Fibroblast of lung (primary cell): ENCODE data around the gene SRSF9. TPM values are rescaled to one million over a fixed set of nuclear protein-coding genes. Genes with fewer than 3 reads are reported as not detected.
"Not testable (repeated sequence)": the region's sequence is repeated elsewhere in the genome, so short reads cannot be mapped to it uniquely, and the experiment has no call there.

ENCODE experiments used
- DNase-seq, 2 donors: peaks; one replicate each; pipeline versions ENCODE4 v3.0.0 to v3.0.0-alpha.2; 2010; ENCODE audit warnings: low read depth in 2 of 2
- H2AFZ ChIP-seq: 2 replicates; pipeline ENCODE4 v1.5.1; 2012; ENCODE audit warnings: low read length, control low read depth, inconsistent platforms
- H3K27ac ChIP-seq: 2 replicates; pipeline ENCODE4 v1.5.1; 2011; ENCODE audit warnings: low read length, control low read depth; ENCODE audit not compliant: insufficient read depth
- H3K27me3 ChIP-seq: 2 replicates; pipeline ENCODE4 v1.5.1; 2011; ENCODE audit warnings: mild to moderate bottlenecking, low read length; ENCODE audit not compliant: control insufficient read depth, insufficient read depth
- H3K36me3 ChIP-seq: 2 replicates; pipeline ENCODE4 v1.5.1; 2011; ENCODE audit warnings: low read length; ENCODE audit not compliant: control insufficient read depth, insufficient read depth
- H3K4me1 ChIP-seq: 2 replicates; pipeline ENCODE4 v1.5.1; 2011; ENCODE audit warnings: low read length; ENCODE audit not compliant: control insufficient read depth, insufficient read depth; ENCODE audit errors: extremely low read depth
- H3K4me2 ChIP-seq: 2 replicates; pipeline ENCODE4 v1.5.1; 2011; ENCODE audit warnings: low read length, control low read depth; ENCODE audit not compliant: insufficient read depth; ENCODE audit errors: extremely low read depth
- H3K4me3 ChIP-seq, 4 experiments: fragments of 200-600 bp in 1 of 4; sonication (generic) in 1 of 4; replicated peaks in 1 of 4; 2 replicates each; pipeline ENCODE4 v1.5.1; 2011 to 2016; ENCODE audit warnings: low read length in 4 of 4, low read depth in 3 of 4, mild to moderate bottlenecking in 3 of 4, control low read depth in 2 of 4, inconsistent platforms in 1 of 4, mixed read lengths in 1 of 4; ENCODE audit not compliant: insufficient read depth in 1 of 4; ENCODE audit errors: control extremely low read depth in 1 of 4
- H3K79me2 ChIP-seq: 2 replicates; pipeline ENCODE4 v1.5.1; 2012; ENCODE audit warnings: mild to moderate bottlenecking, low read length, inconsistent platforms; ENCODE audit not compliant: control insufficient read depth, insufficient read depth
- H3K9ac ChIP-seq: 2 replicates; pipeline ENCODE4 v1.5.1; 2011; ENCODE audit warnings: mild to moderate bottlenecking, low read length, control low read depth; ENCODE audit not compliant: insufficient read depth
- H3K9me3 ChIP-seq: 2 replicates; pipeline ENCODE4 v1.5.1; 2012; ENCODE audit warnings: low read depth, low read length; ENCODE audit not compliant: control insufficient read depth, insufficient read depth
- H4K20me1 ChIP-seq: 2 replicates; pipeline ENCODE4 v1.5.1; 2011; ENCODE audit warnings: low read length; ENCODE audit not compliant: control insufficient read depth, insufficient read depth; ENCODE audit errors: extremely low read depth
- CTCF ChIP-seq, 2 donors: IDR thresholded peaks in 1 of 2; conservative IDR thresholded peaks in 1 of 2; 1 replicate in 1 of 2; 2 replicates in 1 of 2; pipeline ENCODE4 v1.5.1; 2011 to 2012; ENCODE audit warnings: low read length in 2 of 2, control low read depth in 1 of 2, inconsistent platforms in 1 of 2, low read depth in 1 of 2, mild to moderate bottlenecking in 1 of 2
- EZH2 ChIP-seq: IDR thresholded peaks from 2 replicates; pipeline ENCODE4 v1.5.1; 2012; ENCODE audit warnings: low read length, control low read depth, mild to moderate bottlenecking; ENCODE audit errors: missing control alignments
- polyA minus RNA-seq: library from RNA; depleted of rRNA, polyadenylated mRNA; stranded (reverse); fragments of >200 nt; gene quantifications from 2 replicates; pipeline ENCODE4 v1.2.3, GENCODE V29; 2011; ENCODE audit warnings: low replicate concordance
- polyA plus RNA-seq, 2 donors: library from polyadenylated mRNA; depleted of rRNA in 1 of 2; stranded (reverse) in 1 of 2; unstranded in 1 of 2; fragments of >200 nt; gene quantifications; 2 replicates each; pipeline ENCODE4 v1.2.1, GENCODE V29; 2011 to 2012; ENCODE audit warnings: missing spikeins in 1 of 2
- total RNA-seq: library from RNA; depleted of rRNA; stranded (reverse); fragments of >200 nt; gene quantifications from 2 replicates; pipeline ENCODE4 v1.2.1, GENCODE V29; 2014

SRSF9 gene
- total RNA-seq (176 and 188 TPM in 2 replicates), polyA plus RNA-seq (150 and 164 TPM in 2 replicates), polyA minus RNA-seq (44.1 and 46.0 TPM in 2 replicates)
- polyA plus RNA-seq (2012), result 184 and 215 TPM in 2 replicates

GRCh38 chr12:120469450-120470149, at the start of gene SRSF9:
TSS of gene SRSF9 (minus strand) at chr12:120469748. CDS start at chr12:120469609, 139 bp downstream.
- Histone ChIP-seq H3K27me3 (no peaks in the 10 kb centered on the region), H4K20me1 (peaks cover 5% of the 10 kb centered on the region), H3K9ac (peak within 1 kb of the TSS; percentile 92), H3K27ac (peak within 1 kb of the TSS; percentile 76), H3K4me1 (peaks cover 6% of the 10 kb centered on the region), H3K36me3 (peaks cover 3% of the 10 kb centered on the region), H3K9me3 (no peaks in the 10 kb centered on the region), H3K79me2 (peaks cover 53% of the 10 kb centered on the region), H3K4me3 (peak within 1 kb of the TSS; percentile 84 to 93 (median 88)), H2AFZ (peak within 1 kb of the TSS; percentile 95), H3K4me2 (peak within 1 kb of the TSS; percentile 97)
- TF ChIP-seq CTCF (conservative IDR thresholded peaks at IDR 0.05 in 1 of 2, IDR thresholded peaks at IDR 0.05 in 1 of 2; ENCODE audit: low read depth in 1 of 2, low read length in 2 of 2) (peak; percentile 71 to 81), EZH2 (no peak)
- peak; percentile 95 to 98 for DNase-seq

GRCh38 chr12:120519324-120519723, 49.8 kb upstream of the SRSF9 start:
- not testable (repeated sequence) for H3K9me3 ChIP-seq, H3K36me3 ChIP-seq, H2AFZ ChIP-seq, H3K27me3 ChIP-seq, H3K79me2 ChIP-seq, H3K4me2 ChIP-seq, H3K27ac ChIP-seq, H3K4me1 ChIP-seq, H3K9ac ChIP-seq, H4K20me1 ChIP-seq, H3K4me3 ChIP-seq, DNase-seq

- H3K36me3 ChIP-seq, result peaks cover 4% of the 10 kb centered on the region
- H4K20me1 ChIP-seq, result no peaks in the 10 kb centered on the region
- H3K4me2 ChIP-seq, result no peak overlapping the region
- DNase-seq, result no peak
- H3K4me1 ChIP-seq, result no peaks in the 10 kb centered on the region
- no peaks in the 10 kb centered on the region for H3K27me3 ChIP-seq
- no peaks in the 10 kb centered on the region for H3K9me3 ChIP-seq
- no peak overlapping the region for H3K4me3 ChIP-seq
- no peak overlapping the region for H3K9ac ChIP-seq
- H2AFZ ChIP-seq, result no peak overlapping the region
- no peak overlapping the region for H3K27ac ChIP-seq
- H3K79me2 ChIP-seq, result no peaks in the 10 kb centered on the region
- TF ChIP-seq CTCF (conservative IDR thresholded peaks at IDR 0.05 in 1 of 2, IDR thresholded peaks at IDR 0.05 in 1 of 2; ENCODE audit: low read depth in 1 of 2, low read length in 2 of 2) (no peak), EZH2 (no peak)
Observed at GRCh38 chr12:120515496-120515895, 45.9 kb upstream of the SRSF9 start.
